Motor neuron (in vitro differentiated cells): ENCODE data around the gene UFSP1. TPM values are rescaled to one million over a fixed set of nuclear protein-coding genes. Genes with fewer than 3 reads are reported as not detected.

Experiments used
- ATAC-seq, 8 experiments: fragments of 200-7000 bp; cut with Tn5 transposase; replicated peaks in 6 of 8; 2 replicates each; pipeline ENCODE4 v1.8.0; 2021; ENCODE audit warnings: mild to moderate bottlenecking in 8 of 8, moderate library complexity in 8 of 8
- H3K27ac ChIP-seq, 2 donors: fragments of 250-450 bp; sonication (Bioruptor Pico); 2 replicates each; pipeline ENCODE4 v1.9.0; 2021; ENCODE audit warnings: antibody characterized with exemption in 2 of 2, mild to moderate bottlenecking in 2 of 2, moderate library complexity in 1 of 2
- H3K4me1 ChIP-seq, 2 donors: fragments of 250-450 bp; sonication (Bioruptor Pico); replicated peaks in 1 of 2; 2 replicates each; pipeline ENCODE4 v1.6.1; 2021; ENCODE audit warnings: antibody characterized with exemption in 2 of 2, mild to moderate bottlenecking in 2 of 2, moderate library complexity in 1 of 2
- H3K4me3 ChIP-seq, 5 donors: fragments of 250-450 bp; sonication (Bioruptor Pico); 2 replicates each; pipeline ENCODE4 v1.9.0; 2021; ENCODE audit warnings: antibody characterized with exemption in 5 of 5, mild to moderate bottlenecking in 5 of 5, moderate library complexity in 4 of 5
- WGBS, 10 experiments: fragments of 450-650 bp; shearing (Covaris generic); methylation state at CpG; one replicate each; pipeline ENCODE4 v1.0.0; 2022; 5-methylcytosine and 5-hydroxymethylcytosine counted together
- in situ Hi-C, 9 experiments: fragments of 400-800 bp; cut with MboI; loops; one replicate each; pipeline ENCODE4 v1.15.0; 2021; ENCODE audit warnings: low sequenced_read_pairs in 9 of 9, low pct_unique_long_range_greater_than_20kb in 2 of 9; ENCODE audit not compliant: unreplicated experiment in 9 of 9
- total RNA-seq, 8 experiments: library from RNA; unstranded; fragments of 300-600 nt; gene quantifications; 2 replicates each; pipeline versions ENCODE4 v1.2.3 to v1.2.4, GENCODE V29; 2022

UFSP1 gene
- total RNA-seq, 8 experiments from 2014 or later, result 2.4 to 5.2 (median 2.9) TPM

DNA sequence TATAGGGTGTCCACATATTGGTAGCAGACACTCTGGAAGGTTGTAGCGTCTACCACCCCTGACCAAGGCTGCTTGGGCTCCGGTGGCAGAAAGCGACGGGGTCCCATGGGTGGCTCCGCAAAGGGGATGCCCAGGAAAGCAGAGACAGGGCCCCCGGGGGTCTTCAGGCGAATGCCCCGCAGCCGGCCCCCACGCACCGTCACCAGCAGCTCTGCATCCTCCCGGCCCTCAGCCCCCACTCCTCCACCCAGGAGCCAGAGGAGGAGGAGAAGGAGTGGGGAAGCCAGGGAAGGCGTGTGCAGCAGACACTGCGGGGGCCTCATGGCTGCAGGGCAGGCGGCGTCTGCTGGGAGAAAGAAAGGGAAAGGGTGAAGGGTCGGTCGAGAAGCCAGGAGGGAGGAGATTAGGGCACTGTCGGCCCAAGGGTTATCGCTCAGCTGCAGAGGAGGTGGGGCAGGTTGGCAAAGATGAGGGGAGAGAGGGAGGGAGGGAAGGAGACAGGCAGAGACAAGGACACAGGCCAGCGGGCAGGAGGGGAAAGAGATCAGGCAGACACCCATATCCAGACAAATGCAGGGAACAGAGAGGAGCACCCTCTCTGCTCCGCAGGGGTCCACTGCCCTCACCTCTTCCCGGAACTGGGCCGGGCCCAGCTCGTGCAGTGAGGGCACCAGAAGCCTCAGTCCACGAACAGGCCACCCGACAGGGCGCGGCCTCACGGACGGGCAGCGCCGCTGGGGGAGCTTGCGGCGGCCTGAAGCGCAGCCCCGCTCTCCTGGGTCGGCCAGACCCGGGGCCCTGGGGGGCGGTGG lies 4.6 kb upstream of the UFSP1 start:
- Histone ChIP-seq H3K4me3 (peak overlapping the region; percentile 51 to 84 (median 68)), H3K4me1 (peaks cover 14 to 16% of the 10 kb centered on the region in 2 donors), H3K27ac (peak overlapping the region in 1 of 2 donors; percentile 24)
- in situ Hi-C loops, result loop anchor here in 4 of 9 experiments (10.0 to 25.0 kb wide), 6 partner anchors 161 to 393 kb away; partner anchors contain the start of gene NAT16 (in 1 of the 4)
- WGBS, 10 experiments, result 30 to 100% (median 56%) methylated on average over 1 to 5 of the region's 40 CpGs; no CpG with 5 or more reads in 6 of the 10 experiments
- no peak for ATAC-seq

- no peak overlapping the region for H3K27ac ChIP-seq
- H3K4me1 ChIP-seq, result peaks cover 19 to 21% of the 10 kb centered on the region in 2 donors
- H3K4me3 ChIP-seq, result no peak overlapping the region
- no peak for ATAC-seq
- 60 to 94% (median 89%) methylated on average over 1 to 9 of the region's 32 CpGs; no CpG with 5 or more reads in 6 of the 10 experiments for WGBS, 10 experiments
- in situ Hi-C loops, result loop anchor here in 4 of 9 experiments (10.0 to 25.0 kb wide), 6 partner anchors 161 to 394 kb away; partner anchors contain the start of gene NAT16 (in 1 of the 4)
Measured at GRCh38 chr7:100893318-100893895, 3.9 kb upstream of the UFSP1 start.

DNA sequence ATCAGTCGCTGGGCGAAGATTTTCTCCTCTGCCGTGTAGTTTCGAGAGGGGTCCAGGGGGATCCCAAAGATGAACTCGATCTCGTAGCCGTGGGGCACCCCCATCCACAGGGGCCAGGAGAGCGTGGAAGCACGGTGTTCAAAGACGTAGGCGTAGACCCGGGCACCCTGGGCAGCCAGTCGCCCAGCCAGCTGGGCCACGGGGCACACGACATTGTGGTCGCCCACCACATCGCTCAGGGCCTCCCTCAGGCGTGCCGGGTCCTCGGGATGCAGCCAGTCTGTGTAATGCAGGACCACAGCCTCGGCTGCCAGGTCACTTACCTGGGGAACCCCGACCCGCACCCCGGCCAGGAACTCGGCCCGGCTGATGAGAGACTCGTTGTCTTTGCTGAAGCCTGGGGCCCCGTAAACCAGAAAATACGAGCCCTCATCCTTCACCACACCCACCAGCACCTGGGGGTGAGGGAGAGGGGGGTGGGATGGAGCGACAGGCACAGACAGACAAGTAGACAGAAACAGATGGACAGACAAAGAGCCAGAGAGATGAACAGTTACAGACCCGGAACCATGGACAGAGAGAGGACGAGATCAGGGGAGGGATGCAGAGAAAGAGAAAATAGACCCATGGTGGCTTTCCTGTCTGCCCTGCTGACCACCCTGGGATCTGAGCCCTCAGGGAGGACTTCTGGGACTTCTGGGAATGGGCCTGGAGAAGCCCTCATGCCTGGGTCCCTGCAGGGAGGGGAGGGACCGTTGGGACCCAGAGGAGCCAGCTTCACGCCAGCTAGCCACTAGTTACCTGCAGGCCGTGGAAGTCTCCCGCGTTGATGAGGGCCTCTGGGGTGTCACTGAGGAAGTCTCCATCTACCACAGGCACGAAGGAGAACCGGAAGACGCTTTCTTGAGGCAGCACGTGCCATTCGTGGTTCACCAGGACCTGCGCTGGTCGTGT lies 3.1 kb upstream of the UFSP1 start:
- in situ Hi-C loops, result loop anchor here in 4 of 9 experiments (10.0 to 25.0 kb wide), 6 partner anchors 162 to 395 kb away; partner anchors contain the start of gene NAT16 (in 1 of the 4)
- no peak for ATAC-seq

GRCh38 chr7:100891568-100892247 lies 2.2 kb upstream of the UFSP1 start:
- peak overlapping the region in 3 of 5 donors; percentile 53 to 61 (median 55) for H3K4me3 ChIP-seq
- ATAC-seq, result no peak
- peaks cover 26 to 27% of the 10 kb centered on the region in 2 donors for H3K4me1 ChIP-seq
- in situ Hi-C loops, result loop anchor here in 4 of 9 experiments (10.0 to 25.0 kb wide), 6 partner anchors 163 to 396 kb away; partner anchors contain the start of gene NAT16 (in 1 of the 4)
- peak overlapping the region; percentile 78 to 94 for H3K27ac ChIP-seq
- 62 to 97% (median 68%) methylated on average over 2 to 7 of the region's 8 CpGs; no CpG with 5 or more reads in 3 of the 10 experiments for WGBS, 10 experiments

More for the DNA sequence above, 3.1 kb upstream of the UFSP1 start:
- H3K4me1 ChIP-seq, result peaks cover 26 to 27% of the 10 kb centered on the region in 2 donors
- WGBS, 10 experiments, result 76 to 94% (median 91%) methylated on average over 2 to 17 of the region's 44 CpGs; no CpG with 5 or more reads in 5 of the 10 experiments
- no peak overlapping the region for H3K4me3 ChIP-seq
- H3K27ac ChIP-seq, result no peak overlapping the region

GRCh38 chr7:100890653-100891567 lies 1.4 kb upstream of the UFSP1 start:
- WGBS, 10 experiments, result 0 to 83% (median 51%) methylated on average over 1 to 10 of the region's 43 CpGs; no CpG with 5 or more reads in 3 of the 10 experiments
- Histone ChIP-seq H3K4me1 (peaks cover 24 to 27% of the 10 kb centered on the region in 2 donors), H3K4me3 (peak overlapping the region; percentile 45 to 66 (median 55)), H3K27ac (peak overlapping the region; percentile 78 to 94)
- no peak for ATAC-seq
- in situ Hi-C loops, result loop anchor here in 4 of 9 experiments (10.0 to 25.0 kb wide), 6 partner anchors 164 to 396 kb away; partner anchors contain the start of gene NAT16 (in 1 of the 4)

GRCh38 chr7:100888291-100888987 lies 1.1 kb downstream of the UFSP1 start:
- H3K4me1 ChIP-seq, result peaks cover 24 to 25% of the 10 kb centered on the region in 2 donors
- 28 to 100% (median 70%) methylated on average over 1 to 7 of the region's 18 CpGs; no CpG with 5 or more reads in 3 of the 10 experiments for WGBS, 10 experiments
- no peak for ATAC-seq
- peak overlapping the region; percentile 78 to 94 for H3K27ac ChIP-seq
- peak overlapping the region; percentile 45 to 66 (median 55) for H3K4me3 ChIP-seq
- in situ Hi-C loops, result loop anchor here in 2 of 9 experiments (25.0 kb wide), 3 partner anchors 174 to 399 kb away; partner anchors contain the start of gene NAT16 (in 1 of the 2)

DNA sequence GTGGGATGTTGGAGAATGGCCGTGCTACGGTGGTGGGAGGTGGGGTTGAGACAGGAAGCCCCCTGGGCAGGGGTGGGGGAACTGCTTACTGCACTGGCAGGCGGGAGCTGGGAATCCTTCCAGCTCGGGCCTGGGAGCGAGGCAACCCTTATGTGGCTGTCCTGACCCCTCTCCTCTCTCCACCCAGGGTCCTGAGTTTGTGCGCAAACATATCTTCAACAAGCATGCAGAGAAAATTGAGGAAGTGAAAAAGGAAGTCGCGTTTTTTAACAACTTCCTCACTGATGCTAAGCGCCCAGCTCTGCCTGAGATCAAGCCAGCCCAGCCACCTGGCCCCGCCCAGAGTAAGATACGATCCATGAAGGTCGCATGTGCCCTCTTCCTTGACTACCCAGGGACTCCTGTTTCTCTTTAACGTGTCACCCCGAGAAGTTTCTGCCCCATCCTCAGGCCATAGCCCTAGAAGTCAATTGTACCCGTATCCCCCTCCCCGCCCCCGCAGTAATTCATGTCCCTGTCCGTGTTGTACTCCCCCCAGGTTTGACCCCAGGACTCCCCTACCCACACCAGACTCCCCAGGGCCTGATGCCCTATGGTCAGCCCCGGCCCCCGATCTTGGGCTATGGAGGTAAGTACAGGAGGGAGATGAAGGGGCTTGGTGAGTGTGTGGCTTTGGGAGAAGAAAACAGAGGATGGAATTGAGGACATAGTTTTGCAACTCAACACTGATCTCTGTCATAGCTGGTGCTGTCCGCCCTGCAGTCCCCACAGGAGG lies 1.8 kb downstream of the UFSP1 start:
- no peak for ATAC-seq
- 61 to 90% (median 68%) methylated on average over 2 to 3 of the region's 21 CpGs; no CpG with 5 or more reads in 6 of the 10 experiments for WGBS, 10 experiments
- in situ Hi-C loops, result loop anchor here in 2 of 9 experiments (25.0 kb wide), 3 partner anchors 175 to 400 kb away; partner anchors contain the start of gene NAT16 (in 1 of the 2)
- Histone ChIP-seq H3K27ac (no peak overlapping the region), H3K4me1 (peaks cover 24 to 25% of the 10 kb centered on the region in 2 donors), H3K4me3 (no peak overlapping the region)

- in situ Hi-C loops, result loop anchor here in 2 of 9 experiments (25.0 kb wide), 3 partner anchors 175 to 400 kb away; partner anchors contain the start of gene NAT16 (in 1 of the 2)
Measured at GRCh38 chr7:100886936-100887515, 2.5 kb downstream of the UFSP1 start.

DNA sequence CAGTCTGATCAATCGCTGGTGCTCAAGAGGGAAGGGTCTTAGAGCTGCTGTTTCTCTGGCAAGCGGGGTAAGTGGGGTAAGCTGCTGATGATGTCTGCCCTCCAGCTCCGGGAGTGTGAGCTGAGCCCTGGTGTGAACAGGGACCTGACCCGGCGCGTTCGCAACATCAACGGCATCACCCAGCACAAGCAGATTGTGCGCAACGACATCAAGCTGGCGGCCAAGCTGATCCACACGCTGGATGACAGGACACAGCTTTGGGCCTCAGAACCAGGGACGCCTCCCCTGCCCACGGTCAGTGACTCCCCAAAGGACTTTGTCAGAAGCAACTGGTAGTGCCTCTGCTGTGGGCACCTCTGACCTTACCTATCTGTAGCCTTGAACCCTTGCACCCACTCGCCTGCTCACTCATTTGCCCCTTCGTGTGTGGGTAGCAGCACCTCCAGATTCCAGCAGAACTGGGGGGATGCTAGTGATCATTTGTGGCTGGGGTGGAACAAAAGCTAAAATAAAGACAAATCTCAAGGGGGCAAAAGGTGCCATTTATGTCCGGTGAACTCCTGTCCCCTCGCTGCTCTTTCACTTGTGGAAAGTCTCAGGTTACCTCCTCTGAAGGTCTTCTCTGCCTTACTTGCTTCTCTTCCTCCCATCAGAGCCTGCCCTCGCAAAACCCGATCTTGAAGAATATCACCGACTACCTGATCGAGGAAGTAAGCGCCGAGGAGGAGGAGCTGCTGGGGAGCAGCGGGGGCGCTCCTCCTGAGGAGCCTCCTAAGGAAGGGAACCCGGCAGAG lies 3.2 kb downstream of the UFSP1 start:
- ATAC-seq, result no peak
- in situ Hi-C loops, result loop anchor here in 2 of 9 experiments (25.0 kb wide), 3 partner anchors 176 to 401 kb away; partner anchors contain the start of gene NAT16 (in 1 of the 2)
- 50 to 100% (median 95%) methylated on average over 1 to 13 of the region's 27 CpGs; no CpG with 5 or more reads in 4 of the 10 experiments for WGBS, 10 experiments
- Histone ChIP-seq H3K27ac (no peak overlapping the region), H3K4me3 (no peak overlapping the region), H3K4me1 (peaks cover 22 to 23% of the 10 kb centered on the region in 2 donors)

More at GRCh38 chr7:100886936-100887515, 2.5 kb downstream of the UFSP1 start:
- ATAC-seq, result no peak
- Histone ChIP-seq H3K4me3 (no peak overlapping the region), H3K4me1 (peaks cover 24 to 25% of the 10 kb centered on the region in 2 donors), H3K27ac (no peak overlapping the region)
- 70 to 100% (median 93%) methylated on average over 3 to 13 of the region's 25 CpGs; no CpG with 5 or more reads in 7 of the 10 experiments for WGBS, 10 experiments
